NCI-H2171 (cell line): ENCODE data around the gene PLEKHD1.

Experiments used
- DNase-seq: peaks from one replicate; lab custom pipeline; 2025; lab: John Stamatoyannopoulos, UW

PLEKHD1 gene

GRCh38 chr14:69518289-69519101 is 34.0 kb downstream of the PLEKHD1 start:
- DNase-seq, result no peak

GRCh38 chr14:69519204-69520100 is 34.9 kb downstream of the PLEKHD1 start:
- no peak for DNase-seq

GRCh38 chr14:69522026-69522425 is 37.5 kb downstream of the PLEKHD1 start:
- DNase-seq, result no peak

GRCh38 chr14:69525896-69526295 is 41.4 kb downstream of the PLEKHD1 start:
- no peak for DNase-seq

GRCh38 chr14:69527635-69528034 is 43.1 kb downstream of the PLEKHD1 start:
- no peak for DNase-seq

- no peak for DNase-seq
Observed at GRCh38 chr14:69528143-69528542, 43.6 kb downstream of the PLEKHD1 start.

- DNase-seq, result no peak
Observed at GRCh38 chr14:69528930-69529329, 44.4 kb downstream of the PLEKHD1 start.

- no peak for DNase-seq
Observed at GRCh38 chr14:69529563-69529962, 45.0 kb downstream of the PLEKHD1 start.

- no peak for DNase-seq
Observed at GRCh38 chr14:69530095-69530494, 45.6 kb downstream of the PLEKHD1 start.

GRCh38 chr14:69531135-69531534 is 46.6 kb downstream of the PLEKHD1 start:
- no peak for DNase-seq

- no peak for DNase-seq
Observed at GRCh38 chr14:69532561-69533340, 48.2 kb downstream of the PLEKHD1 start.

GRCh38 chr14:69535230-69535848 is 50.8 kb downstream of the PLEKHD1 start:
- peak; percentile 73 for DNase-seq

GRCh38 chr14:69536971-69537370 is 52.4 kb downstream of the PLEKHD1 start:
- no peak for DNase-seq

- no peak for DNase-seq
Observed at GRCh38 chr14:69537900-69538299, 53.4 kb downstream of the PLEKHD1 start.

- DNase-seq, result no peak
Observed at GRCh38 chr14:69538766-69539165, 54.2 kb downstream of the PLEKHD1 start.

- DNase-seq, result no peak
Observed at GRCh38 chr14:69539631-69540410, 55.3 kb downstream of the PLEKHD1 start.

GRCh38 chr14:69540654-69541335 is 56.3 kb downstream of the PLEKHD1 start:
- no peak for DNase-seq

GRCh38 chr14:69542311-69542710 is 57.8 kb downstream of the PLEKHD1 start:
- no peak for DNase-seq

- no peak for DNase-seq
Observed at GRCh38 chr14:69543341-69544115, 59.0 kb downstream of the PLEKHD1 start.
